GM19193 (cell line): Measurements from ENCODE around the gene TPI1.

Source experiments
- POLR2A ChIP-seq: IDR thresholded peaks from 4 replicates; pipeline ENCODE4 v1.6.1; 2011; ENCODE audit not compliant: insufficient read depth, insufficient read length; ENCODE audit errors: extremely low read depth

The TPI1 gene

GRCh38 chr12:6916426-6917200, 49.3 kb downstream of the TPI1 start:
- TF ChIP-seq POLR2A, result no peak

DNA sequence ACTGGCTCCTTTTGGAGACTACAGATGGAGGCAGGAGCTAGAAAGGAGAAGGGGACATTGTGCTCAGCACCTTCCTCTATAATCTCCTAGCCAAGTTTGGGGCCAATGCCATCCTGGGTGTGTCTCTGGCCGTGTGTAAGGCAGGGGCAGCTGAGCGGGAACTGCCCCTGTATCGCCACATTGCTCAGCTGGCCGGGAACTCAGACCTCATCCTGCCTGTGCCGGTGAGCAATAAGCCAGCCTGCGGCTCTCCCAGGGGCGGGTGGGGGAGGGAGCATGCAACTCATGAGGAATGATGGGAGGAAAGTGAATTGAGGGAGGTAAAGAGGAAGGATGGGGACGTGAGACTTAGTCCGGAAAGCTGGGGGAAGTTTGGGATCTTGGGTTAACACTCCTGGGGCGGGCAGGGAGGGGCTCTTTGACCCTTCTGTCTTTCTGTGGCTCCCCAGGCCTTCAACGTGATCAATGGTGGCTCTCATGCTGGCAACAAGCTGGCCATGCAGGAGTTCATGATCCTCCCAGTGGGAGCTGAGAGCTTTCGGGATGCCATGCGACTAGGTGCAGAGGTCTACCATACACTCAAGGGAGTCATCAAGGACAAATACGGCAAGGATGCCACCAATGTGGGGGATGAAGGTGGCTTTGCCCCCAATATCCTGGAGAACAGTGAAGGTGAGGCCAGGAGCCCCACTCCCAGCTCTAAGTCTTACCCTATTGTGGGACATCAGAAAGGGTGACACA, 50.3 kb downstream of the TPI1 start:
- no peak for TF ChIP-seq POLR2A

GRCh38 chr12:6919588-6919987, 52.3 kb downstream of the TPI1 start:
- no peak for TF ChIP-seq POLR2A
